ENCODE data around the gene ZNF516. TPM values are rescaled to one million over a fixed set of nuclear protein-coding genes. Genes with fewer than 3 reads are reported as not detected.

The ZNF516 gene
- total RNA-seq, 1 experiment from 2014 or later = 17.4 TPM

DNA sequence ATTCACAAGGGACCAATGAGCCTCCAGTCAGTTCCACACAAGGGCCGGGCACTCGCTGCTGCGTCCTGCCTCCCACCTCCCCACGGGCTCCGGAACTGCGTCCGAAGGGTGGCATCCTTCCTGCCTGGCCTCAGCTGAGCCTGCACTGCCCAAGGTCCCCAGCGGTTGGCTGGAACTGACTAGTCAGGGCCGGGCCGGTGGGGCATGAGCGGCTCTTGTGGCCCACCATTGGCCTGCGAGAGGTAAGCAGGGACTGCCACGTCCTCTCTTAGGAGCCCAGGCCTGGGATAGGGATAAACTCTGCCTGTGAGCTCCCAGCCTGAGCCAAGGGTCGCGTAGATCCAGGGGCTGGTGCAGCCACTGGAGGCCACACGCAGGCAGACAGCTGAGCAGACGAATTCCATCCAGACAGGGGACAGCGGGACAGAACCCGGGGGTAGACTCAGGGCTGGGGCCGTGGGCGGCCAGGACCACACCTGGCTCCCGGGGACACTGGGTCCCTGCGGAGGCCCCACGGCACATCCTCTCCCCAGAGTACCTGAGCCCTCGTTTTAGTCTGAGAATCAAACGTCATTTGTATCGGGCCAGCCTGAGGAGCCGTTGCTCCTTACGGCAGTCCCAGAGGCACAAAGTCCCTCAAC, 148.4 kb downstream of the ZNF516 start:
- H3K27ac ChIP-seq = no peak overlapping the region
- no peak for DNase-seq (ENCODE audit: low read depth in 1 of 2, low spot score in 2 of 2)
- H3K9me3 ChIP-seq (replicated peaks) = no peaks in the 10 kb centered on the region
- no peak overlapping the region for H3K4me3 ChIP-seq
- no peaks in the 10 kb centered on the region for H3K36me3 ChIP-seq
- peaks cover 7% of the 10 kb centered on the region; the same call in 1 of the 2 replicates for H3K4me1 ChIP-seq (replicated peaks)
- H3K27me3 ChIP-seq (replicated peaks) = no peaks in the 10 kb centered on the region

GRCh38 chr18:76345901-76346300, 149.1 kb downstream of the ZNF516 start:
- no peaks in the 10 kb centered on the region for H3K9me3 ChIP-seq (replicated peaks)
- H3K36me3 ChIP-seq = no peaks in the 10 kb centered on the region
- DNase-seq (ENCODE audit: low read depth in 1 of 2, low spot score in 2 of 2) = no peak
- H3K4me1 ChIP-seq (replicated peaks) = peaks cover 6% of the 10 kb centered on the region; the same call in 1 of the 2 replicates
- H3K4me3 ChIP-seq = no peak overlapping the region
- no peak overlapping the region for H3K27ac ChIP-seq
- no peaks in the 10 kb centered on the region for H3K27me3 ChIP-seq (replicated peaks)

DNA sequence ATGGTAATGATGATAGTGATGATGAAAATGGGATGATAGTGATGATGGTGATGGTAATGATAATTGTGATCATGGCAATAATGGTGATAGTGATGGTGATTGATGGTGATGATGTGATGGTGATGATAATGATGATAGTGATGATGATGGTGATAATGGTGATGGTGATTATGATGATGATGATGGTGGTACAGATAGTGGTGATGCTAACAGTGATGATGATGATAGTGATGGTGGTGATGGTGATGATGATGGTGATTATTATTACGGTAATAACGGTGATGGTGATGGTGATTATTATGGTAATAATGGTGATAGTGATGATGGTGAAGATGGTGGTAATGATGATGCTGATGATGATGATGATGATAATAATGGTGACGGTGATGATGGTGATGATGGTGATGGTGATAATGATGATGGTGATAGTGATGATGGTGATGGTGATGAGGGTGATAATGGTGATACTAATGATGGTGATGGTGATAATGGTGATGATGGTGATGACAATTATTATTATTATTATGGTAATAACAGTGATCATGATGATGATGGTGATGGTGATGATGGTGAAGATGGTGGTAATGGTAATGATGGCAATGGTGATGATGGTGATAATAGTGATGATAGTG, 151.0 kb downstream of the ZNF516 start:
- no peaks in the 10 kb centered on the region for H3K9me3 ChIP-seq (replicated peaks)
- H3K36me3 ChIP-seq = no peaks in the 10 kb centered on the region
- no peak for DNase-seq (ENCODE audit: low read depth in 1 of 2, low spot score in 2 of 2)
- H3K27me3 ChIP-seq (replicated peaks) = no peaks in the 10 kb centered on the region
- no peak overlapping the region for H3K4me3 ChIP-seq
- no peak overlapping the region for H3K27ac ChIP-seq
- H3K4me1 ChIP-seq (replicated peaks) = peaks cover 3% of the 10 kb centered on the region; the same call in 1 of the 2 replicates

DNA sequence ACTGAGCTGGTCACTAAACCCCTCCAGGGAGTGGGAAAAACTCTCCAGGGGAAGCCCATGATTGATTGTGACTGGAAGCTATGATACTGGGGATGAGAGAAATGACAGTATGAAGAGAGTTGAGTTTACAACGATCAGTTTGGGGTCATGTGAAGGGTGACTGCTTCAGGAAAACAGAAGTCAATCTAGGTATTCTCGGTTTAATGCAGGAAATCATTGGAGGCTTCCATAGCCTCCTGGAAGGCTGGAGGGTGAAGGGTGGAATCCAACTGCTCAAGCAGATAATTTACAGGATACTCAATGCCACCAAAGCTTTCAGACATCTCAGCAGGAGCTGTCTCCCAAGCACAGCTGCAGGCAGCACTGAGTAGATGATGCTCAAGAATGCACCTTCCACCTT, 154.6 kb downstream of the ZNF516 start:
- no peaks in the 10 kb centered on the region for H3K36me3 ChIP-seq
- H3K27ac ChIP-seq = no peak overlapping the region
- no peaks in the 10 kb centered on the region for H3K4me1 ChIP-seq (replicated peaks)

GRCh38 chr18:76339246-76339620, 155.8 kb downstream of the ZNF516 start:
- Histone ChIP-seq H3K36me3 (no peaks in the 10 kb centered on the region), H3K4me1 (replicated peaks) (no peaks in the 10 kb centered on the region), H3K9me3 (replicated peaks) (no peaks in the 10 kb centered on the region), H3K27me3 (replicated peaks) (no peaks in the 10 kb centered on the region), H3K4me3 (no peak overlapping the region), H3K27ac (no peak overlapping the region)
- no peak for DNase-seq (ENCODE audit: low read depth in 1 of 2, low spot score in 2 of 2)

More for the DNA sequence above, 154.6 kb downstream of the ZNF516 start:
- Histone ChIP-seq H3K4me3 (no peak overlapping the region), H3K9me3 (replicated peaks) (no peaks in the 10 kb centered on the region), H3K27me3 (replicated peaks) (no peaks in the 10 kb centered on the region)
- DNase-seq (ENCODE audit: low read depth in 1 of 2, low spot score in 2 of 2) = no peak

- DNase-seq (ENCODE audit: low read depth in 1 of 2, low spot score in 2 of 2) = no peak
- Histone ChIP-seq H3K27ac (no peak overlapping the region), H3K9me3 (replicated peaks) (no peaks in the 10 kb centered on the region), H3K36me3 (no peaks in the 10 kb centered on the region), H3K27me3 (replicated peaks) (no peaks in the 10 kb centered on the region), H3K4me3 (no peak overlapping the region), H3K4me1 (replicated peaks) (no peaks in the 10 kb centered on the region)
These were observed 156.3 kb downstream of the ZNF516 start for GRCh38 chr18:76338619-76339245.

- Histone ChIP-seq H3K4me1 (replicated peaks) (no peaks in the 10 kb centered on the region), H3K27ac (no peak overlapping the region), H3K27me3 (replicated peaks) (no peaks in the 10 kb centered on the region), H3K9me3 (replicated peaks) (no peaks in the 10 kb centered on the region), H3K36me3 (no peaks in the 10 kb centered on the region), H3K4me3 (no peak overlapping the region)
- no peak for DNase-seq (ENCODE audit: low read depth in 1 of 2, low spot score in 2 of 2)
These were observed 157.0 kb downstream of the ZNF516 start for GRCh38 chr18:76338088-76338487.

- Histone ChIP-seq H3K27ac (no peak overlapping the region), H3K27me3 (replicated peaks) (no peaks in the 10 kb centered on the region)
These were observed 159.0 kb downstream of the ZNF516 start for GRCh38 chr18:76335859-76336640.

DNA sequence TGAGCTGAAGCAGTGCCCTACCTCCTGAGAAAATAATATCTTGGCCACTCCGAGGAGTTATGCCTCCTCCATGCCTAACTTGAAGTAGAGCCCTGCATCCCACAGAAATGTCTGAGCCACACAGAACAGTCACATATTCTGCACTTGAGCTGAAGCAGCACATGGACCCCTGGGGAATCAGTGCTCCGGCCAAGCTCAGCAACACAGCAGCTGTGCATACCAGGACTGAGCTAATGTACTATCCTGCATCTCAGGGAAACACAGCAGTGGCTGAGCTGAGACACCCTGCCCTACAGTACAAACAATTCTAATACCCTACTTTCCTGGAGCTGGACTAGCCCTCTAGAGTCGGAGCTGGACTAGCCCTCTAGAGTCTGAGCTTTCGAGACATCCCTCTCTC, 166.9 kb downstream of the ZNF516 start:
- no peak for DNase-seq (ENCODE audit: low read depth in 1 of 2, low spot score in 2 of 2)
- H3K9me3 ChIP-seq (replicated peaks) = no peaks in the 10 kb centered on the region
- H3K4me3 ChIP-seq = no peak overlapping the region
- H3K36me3 ChIP-seq = no peaks in the 10 kb centered on the region
- 0 out of 2 replicates have a peak, but pooled peaks cover under 1% of the 10 kb centered on the region for H3K27me3 ChIP-seq (replicated peaks)
- H3K27ac ChIP-seq = no peak overlapping the region
- H3K4me1 ChIP-seq (replicated peaks) = no peaks in the 10 kb centered on the region

More at GRCh38 chr18:76335859-76336640, 159.0 kb downstream of the ZNF516 start:
- Histone ChIP-seq H3K4me1 (replicated peaks) (no peaks in the 10 kb centered on the region), H3K9me3 (replicated peaks) (no peaks in the 10 kb centered on the region), H3K36me3 (no peaks in the 10 kb centered on the region), H3K4me3 (no peak overlapping the region)
- no peak for DNase-seq (ENCODE audit: low read depth in 1 of 2, low spot score in 2 of 2)

DNA sequence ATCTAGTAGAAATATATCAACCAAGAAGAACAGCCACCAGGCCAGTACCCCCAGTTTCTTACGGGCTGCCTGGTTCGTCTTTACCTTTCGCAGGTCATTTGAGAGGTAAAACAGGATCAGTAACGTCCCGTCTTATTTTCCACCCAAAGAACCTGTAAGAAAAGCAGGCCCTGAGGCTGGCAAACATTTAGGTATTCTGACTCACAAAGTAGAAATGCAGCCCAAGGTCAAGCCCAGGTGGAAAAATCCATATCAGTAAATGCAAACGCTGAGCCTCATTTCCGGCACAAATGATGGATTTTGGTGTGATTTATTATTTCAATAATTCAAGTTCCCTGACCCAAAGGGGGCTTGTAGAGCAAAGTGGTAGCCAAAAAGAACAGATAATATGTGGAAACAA, 171.2 kb downstream of the ZNF516 start:
- no peak overlapping the region for H3K27ac ChIP-seq
- no peak for DNase-seq (ENCODE audit: low read depth in 1 of 2, low spot score in 2 of 2)
- H3K4me1 ChIP-seq (replicated peaks) = no peaks in the 10 kb centered on the region

DNA sequence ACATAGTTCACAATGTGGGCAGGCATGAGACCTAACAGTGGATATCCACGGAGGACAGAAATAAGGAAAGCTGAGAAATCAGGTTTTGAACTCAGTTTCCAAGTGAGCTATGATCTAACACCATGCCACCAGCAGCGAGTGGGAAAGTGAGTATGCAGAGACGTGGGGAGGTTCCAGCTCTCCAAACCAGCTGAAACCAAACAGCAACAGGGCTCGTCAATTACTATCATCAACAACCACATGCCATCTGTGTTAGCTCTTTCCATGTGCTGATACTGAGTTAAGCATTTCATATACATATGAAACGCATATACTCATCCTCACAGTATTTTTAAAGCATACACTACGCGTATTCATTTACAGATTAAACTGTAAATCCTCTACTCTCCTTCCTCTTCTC, 172.4 kb downstream of the ZNF516 start:
- no peak overlapping the region for H3K27ac ChIP-seq
- no peak overlapping the region for H3K4me3 ChIP-seq
- no peak for DNase-seq (ENCODE audit: low read depth in 1 of 2, low spot score in 2 of 2)
- no peaks in the 10 kb centered on the region; the same call in 1 of the 2 replicates for H3K9me3 ChIP-seq (replicated peaks)
- no peaks in the 10 kb centered on the region for H3K4me1 ChIP-seq (replicated peaks)
- H3K36me3 ChIP-seq = no peaks in the 10 kb centered on the region
- peaks cover 22% of the 10 kb centered on the region for H3K27me3 ChIP-seq (replicated peaks)

More for the DNA sequence above, 171.2 kb downstream of the ZNF516 start:
- Histone ChIP-seq H3K27me3 (replicated peaks) (peaks cover 19% of the 10 kb centered on the region), H3K36me3 (no peaks in the 10 kb centered on the region), H3K9me3 (replicated peaks) (no peaks in the 10 kb centered on the region; the same call in 1 of the 2 replicates), H3K4me3 (no peak overlapping the region)

GRCh38 chr18:76319366-76319765, 175.7 kb downstream of the ZNF516 start:
- no peak overlapping the region for H3K27ac ChIP-seq
- H3K4me3 ChIP-seq = no peak overlapping the region
- H3K27me3 ChIP-seq (replicated peaks) = peaks cover 45% of the 10 kb centered on the region
- H3K4me1 ChIP-seq (replicated peaks) = no peaks in the 10 kb centered on the region
- DNase-seq (ENCODE audit: low read depth in 1 of 2, low spot score in 2 of 2) = no peak
- H3K36me3 ChIP-seq = no peaks in the 10 kb centered on the region
- H3K9me3 ChIP-seq (replicated peaks) = no peaks in the 10 kb centered on the region; the same call in 1 of the 2 replicates

DNA sequence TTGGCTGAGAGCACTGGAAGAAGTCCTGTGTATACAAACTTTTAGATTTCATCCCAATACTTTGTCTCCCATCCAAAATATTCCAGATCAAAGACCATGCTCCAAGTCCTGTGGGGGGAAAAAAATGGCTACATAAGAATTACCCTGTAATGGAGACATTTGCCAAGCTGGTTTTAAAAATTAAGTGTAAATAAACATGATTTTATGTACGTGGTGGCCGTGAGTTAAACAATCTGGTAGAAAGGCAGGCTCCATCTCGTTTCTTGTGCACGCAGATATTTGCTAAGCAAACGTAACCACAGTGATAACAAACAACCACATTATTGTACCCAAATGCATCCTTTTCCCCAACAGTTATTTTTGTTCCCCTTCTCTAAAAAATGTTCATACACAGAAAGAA, 176.4 kb downstream of the ZNF516 start:
- no peaks in the 10 kb centered on the region for H3K36me3 ChIP-seq
- H3K27me3 ChIP-seq (replicated peaks) = peaks cover 48% of the 10 kb centered on the region
- H3K27ac ChIP-seq = no peak overlapping the region
- H3K9me3 ChIP-seq (replicated peaks) = no peaks in the 10 kb centered on the region; the same call in 1 of the 2 replicates
- no peaks in the 10 kb centered on the region for H3K4me1 ChIP-seq (replicated peaks)
- DNase-seq (ENCODE audit: low read depth in 1 of 2, low spot score in 2 of 2) = no peak
- H3K4me3 ChIP-seq = no peak overlapping the region

Measured in SJSA1 (cell line).